GM15510 (cell line): ENCODE results near the gene STK25.

ENCODE experiments used
- POLR2A ChIP-seq: IDR thresholded peaks from 3 replicates; pipeline ENCODE4 v1.6.1; 2011; ENCODE audit warnings: borderline replicate concordance; ENCODE audit not compliant: insufficient read length; ENCODE audit errors: extremely low read depth

Gene STK25

GRCh38 chr2:241505086-241505780 is 3.2 kb downstream of the STK25 start:
- no peak for TF ChIP-seq POLR2A

GRCh38 chr2:241503776-241504392 is 4.5 kb downstream of the STK25 start:
- TF ChIP-seq POLR2A, result no peak

- TF ChIP-seq POLR2A, result no peak
These were observed 6.1 kb downstream of the STK25 start for GRCh38 chr2:241502281-241502680.

GRCh38 chr2:241501551-241501950 is 6.8 kb downstream of the STK25 start:
- no peak for TF ChIP-seq POLR2A

- no peak for TF ChIP-seq POLR2A
These were observed 7.3 kb downstream of the STK25 start for GRCh38 chr2:241501099-241501541.

- TF ChIP-seq POLR2A, result no peak
These were observed 7.9 kb downstream of the STK25 start for GRCh38 chr2:241500431-241500975.

- no peak for TF ChIP-seq POLR2A
These were observed 8.4 kb downstream of the STK25 start for GRCh38 chr2:241500016-241500415.

- no peak for TF ChIP-seq POLR2A
These were observed 9.0 kb downstream of the STK25 start for GRCh38 chr2:241499146-241499965.

GRCh38 chr2:241498115-241499070 is 10.0 kb downstream of the STK25 start:
- TF ChIP-seq POLR2A, result no peak

- no peak for TF ChIP-seq POLR2A
These were observed 11.2 kb downstream of the STK25 start for GRCh38 chr2:241496904-241497877.

- no peak for TF ChIP-seq POLR2A
These were observed 12.2 kb downstream of the STK25 start for GRCh38 chr2:241496003-241496707.
